Peyer's patch (tissue), 4 donors: ENCODE data around the gene CPXM2.

Source experiments
- POLR2A ChIP-seq, 2 donors: fragments of 450-650 bp; IDR thresholded peaks; one replicate each; pipeline ENCODE4 v1.5.1; 2017; ENCODE audit warnings: antibody characterized with exemption in 2 of 2, mild to moderate bottlenecking in 2 of 2, moderate library complexity in 2 of 2
- TF ChIP-seq, protein P1 (sequence below), 6 experiments: fragments of 450-650 bp in 4 of 6; fragments of 200-600 bp in 2 of 6; sonication (generic) in 1 of 6; IDR thresholded peaks; one replicate each; pipeline ENCODE4 v1.5.1; 2017 to 2019; ENCODE audit warnings: antibody characterized with exemption in 6 of 6, mild to moderate bottlenecking in 3 of 6, moderate library complexity in 1 of 6

- TF ChIP-seq, protein P1, sequence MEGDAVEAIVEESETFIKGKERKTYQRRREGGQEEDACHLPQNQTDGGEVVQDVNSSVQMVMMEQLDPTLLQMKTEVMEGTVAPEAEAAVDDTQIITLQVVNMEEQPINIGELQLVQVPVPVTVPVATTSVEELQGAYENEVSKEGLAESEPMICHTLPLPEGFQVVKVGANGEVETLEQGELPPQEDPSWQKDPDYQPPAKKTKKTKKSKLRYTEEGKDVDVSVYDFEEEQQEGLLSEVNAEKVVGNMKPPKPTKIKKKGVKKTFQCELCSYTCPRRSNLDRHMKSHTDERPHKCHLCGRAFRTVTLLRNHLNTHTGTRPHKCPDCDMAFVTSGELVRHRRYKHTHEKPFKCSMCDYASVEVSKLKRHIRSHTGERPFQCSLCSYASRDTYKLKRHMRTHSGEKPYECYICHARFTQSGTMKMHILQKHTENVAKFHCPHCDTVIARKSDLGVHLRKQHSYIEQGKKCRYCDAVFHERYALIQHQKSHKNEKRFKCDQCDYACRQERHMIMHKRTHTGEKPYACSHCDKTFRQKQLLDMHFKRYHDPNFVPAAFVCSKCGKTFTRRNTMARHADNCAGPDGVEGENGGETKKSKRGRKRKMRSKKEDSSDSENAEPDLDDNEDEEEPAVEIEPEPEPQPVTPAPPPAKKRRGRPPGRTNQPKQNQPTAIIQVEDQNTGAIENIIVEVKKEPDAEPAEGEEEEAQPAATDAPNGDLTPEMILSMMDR (IDR thresholded peaks at IDR 0.05) = no peak
- no peak for TF ChIP-seq POLR2A (IDR thresholded peaks at IDR 0.05)
Observed at GRCh38 chr10:123854498-123854897, 37.1 kb downstream of the CPXM2 start.
